HG02759 (cell line): ENCODE data around the gene CRIM1.

Experiments
- ATAC-seq: cut with Tn5 transposase; IDR thresholded peaks from one replicate; pipeline ENCODE4 v1.9.1; 2021; ENCODE audit warnings: mild to moderate bottlenecking, moderate library complexity; ENCODE audit not compliant: unreplicated experiment

The CRIM1 gene

DNA sequence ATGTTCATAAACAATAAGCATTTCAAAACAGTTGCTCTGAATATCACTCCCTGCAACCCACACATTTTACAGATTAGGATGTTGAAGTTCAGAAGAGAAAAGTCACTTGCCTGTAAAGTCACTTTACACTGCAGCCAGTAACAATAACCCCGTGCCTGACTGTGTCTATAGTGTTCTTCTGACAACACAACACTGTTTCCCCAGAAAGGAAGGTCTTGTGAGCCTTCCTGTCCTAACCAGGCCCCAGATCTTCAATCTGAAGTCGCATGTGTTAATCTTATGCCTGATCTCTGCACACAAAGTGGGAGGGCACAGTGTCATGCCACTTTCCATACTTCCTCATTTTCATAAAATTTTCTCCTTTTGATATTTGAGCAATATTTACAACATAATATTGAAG is 122.2 kb downstream of the CRIM1 start:
- no peak for ATAC-seq

DNA sequence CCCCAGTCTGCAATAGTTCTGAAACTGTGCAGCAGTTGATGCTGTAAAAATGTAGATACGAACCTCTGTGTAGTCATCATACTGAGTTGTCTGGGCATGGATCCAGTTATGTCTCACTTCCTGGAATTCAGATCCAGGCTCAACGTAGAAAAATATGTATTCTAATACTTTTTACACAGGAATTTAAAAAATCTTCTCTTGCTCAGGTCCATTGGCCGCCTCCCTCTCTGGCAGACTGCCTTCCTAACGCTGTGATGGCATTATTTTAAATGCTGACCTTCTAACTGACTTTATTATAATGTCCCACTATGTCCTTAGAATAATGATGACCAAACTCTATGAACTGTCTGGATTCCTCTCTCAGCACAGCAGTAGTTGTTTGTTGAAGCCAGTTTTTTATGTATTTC is 122.8 kb downstream of the CRIM1 start:
- ATAC-seq: no peak

DNA sequence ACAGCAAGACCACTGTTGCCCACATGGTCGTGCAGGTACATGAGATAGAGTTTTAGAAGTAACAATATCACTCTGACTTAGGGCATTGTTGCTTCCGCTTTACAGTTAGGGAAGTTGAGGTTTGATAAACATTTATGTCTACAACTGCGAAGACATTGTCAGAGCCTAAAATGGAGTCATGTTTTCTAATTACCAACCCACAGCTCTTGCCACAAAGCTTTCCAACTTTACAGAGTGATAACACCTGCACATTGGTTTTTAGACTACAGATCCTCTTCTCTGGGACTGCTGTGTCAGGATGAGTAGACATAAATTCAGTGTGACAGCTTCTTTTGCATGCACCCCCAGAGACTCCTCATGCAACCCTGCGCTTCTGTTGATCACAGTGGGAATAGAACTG is 123.4 kb downstream of the CRIM1 start:
- no peak for ATAC-seq

DNA sequence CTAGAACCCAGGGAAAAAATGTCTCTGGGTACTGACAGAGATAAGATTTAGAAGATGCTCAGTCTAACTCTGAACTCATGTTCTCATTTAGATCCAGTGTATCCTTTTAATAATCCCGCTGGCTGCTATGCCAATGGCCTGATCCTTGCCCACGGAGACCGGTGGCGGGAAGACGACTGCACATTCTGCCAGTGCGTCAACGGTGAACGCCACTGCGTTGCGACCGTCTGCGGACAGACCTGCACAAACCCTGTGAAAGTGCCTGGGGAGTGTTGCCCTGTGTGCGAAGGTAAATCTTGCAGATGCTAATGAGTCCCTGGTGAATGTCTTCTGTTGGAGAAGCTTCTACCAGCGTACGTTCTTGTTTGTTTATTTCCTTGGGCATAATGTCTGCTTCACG is 123.8 kb downstream of the CRIM1 start:
- no peak for ATAC-seq

DNA sequence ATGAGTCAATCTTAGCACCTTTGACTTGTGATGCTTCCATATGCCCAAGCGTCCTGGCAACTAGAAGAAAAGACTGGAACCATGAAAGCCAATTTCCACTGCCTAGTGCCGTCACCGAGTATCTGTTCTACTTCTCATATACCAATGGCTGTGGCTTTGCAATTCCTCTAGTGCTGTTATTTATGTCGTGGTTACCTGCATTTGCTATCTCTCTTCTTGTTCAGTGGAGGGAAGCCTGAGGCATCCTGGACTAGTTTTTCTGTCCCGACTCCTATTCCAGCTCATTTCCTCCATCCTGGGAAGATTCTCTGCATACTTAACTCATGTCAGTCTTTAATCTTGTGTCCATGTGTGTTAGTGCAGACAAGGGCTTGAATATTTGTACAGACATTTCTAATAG is 124.5 kb downstream of the CRIM1 start:
- no peak for ATAC-seq

DNA sequence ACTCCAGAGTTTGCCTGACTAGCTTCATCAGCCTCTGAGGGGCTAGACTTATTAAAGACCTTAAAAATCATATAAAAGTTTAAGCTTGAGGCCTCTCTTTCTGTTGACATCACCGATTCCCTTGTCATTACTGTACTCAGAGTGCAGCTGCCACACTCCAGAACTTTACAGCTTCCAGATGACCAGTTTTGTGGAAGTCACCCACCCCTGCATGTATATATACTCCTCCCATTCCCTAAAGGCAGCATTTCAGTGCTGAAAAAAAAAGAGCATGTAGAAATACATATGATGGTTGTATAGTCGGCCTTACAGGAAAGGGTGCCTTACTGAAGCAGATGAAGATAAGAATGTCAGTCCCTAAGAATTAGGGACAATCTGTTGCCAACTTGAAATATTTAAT is 125.1 kb downstream of the CRIM1 start:
- ATAC-seq: no peak

DNA sequence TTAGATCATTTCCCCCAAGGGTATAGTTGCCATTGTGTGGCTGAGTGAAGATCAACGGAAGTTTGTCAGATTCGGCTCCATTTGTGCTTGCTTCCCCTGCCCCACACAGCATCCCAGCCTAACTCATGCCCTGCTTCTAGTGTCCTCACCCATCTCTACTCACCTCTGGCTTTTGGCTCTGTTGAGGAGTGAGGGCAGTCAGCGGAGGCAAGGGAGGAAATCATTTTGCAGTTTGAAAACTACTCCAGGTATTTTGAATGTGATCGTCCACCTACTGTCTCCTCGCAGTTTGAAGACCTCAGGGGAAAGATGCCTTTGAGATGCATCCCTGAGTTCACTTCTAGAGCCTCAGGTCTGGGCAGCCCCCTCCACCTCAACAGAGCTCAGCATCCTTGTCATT is 126.1 kb downstream of the CRIM1 start:
- no peak for ATAC-seq

DNA sequence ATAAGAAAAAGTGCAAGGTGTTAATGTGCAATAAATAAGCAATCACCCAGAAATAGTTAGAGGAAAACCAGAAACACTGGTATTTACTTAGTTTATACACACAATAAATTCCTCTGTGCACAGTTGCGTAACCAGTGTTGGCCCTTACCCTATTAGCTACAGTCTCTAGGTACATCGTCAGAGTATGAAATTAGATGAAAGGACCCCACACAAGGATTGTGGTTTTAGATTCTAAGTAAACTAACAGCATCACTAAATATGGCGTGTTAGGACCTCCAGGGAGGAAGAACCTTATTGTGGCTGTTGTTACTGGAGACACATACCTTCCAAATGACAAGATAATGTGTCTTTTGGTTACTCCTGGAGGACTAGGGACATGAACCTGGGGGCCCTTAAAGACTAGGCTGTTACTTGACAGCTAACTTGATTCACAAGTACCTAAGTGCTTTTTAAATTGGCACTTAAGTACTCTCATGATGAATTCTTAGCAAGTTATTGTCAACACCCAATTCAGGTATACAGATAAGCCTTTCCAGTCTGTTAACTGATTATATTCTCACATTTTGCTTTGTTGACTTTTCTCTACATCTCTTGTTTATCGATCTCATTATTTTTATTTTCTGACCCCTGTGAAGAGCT is 127.1 kb downstream of the CRIM1 start:
- ATAC-seq: no peak

DNA sequence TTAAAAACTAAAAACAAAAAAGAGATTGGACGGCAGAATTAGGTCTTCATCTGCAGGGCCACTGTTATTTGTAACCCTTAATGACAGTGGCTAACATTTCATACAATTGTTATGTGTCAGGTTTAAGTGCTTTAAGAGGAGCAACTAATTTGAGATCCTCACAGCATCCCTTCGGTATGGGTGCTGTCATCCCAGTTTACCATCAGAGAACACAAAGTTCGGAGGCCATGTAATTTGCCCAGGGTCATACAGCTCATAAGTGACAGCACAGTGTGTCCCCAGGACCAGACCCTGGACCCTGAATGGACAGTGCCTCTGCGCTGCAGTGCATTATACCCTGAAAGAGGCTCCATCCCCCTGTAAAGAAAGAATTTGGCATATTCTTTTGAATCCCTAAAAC is 127.7 kb downstream of the CRIM1 start:
- no peak for ATAC-seq

DNA sequence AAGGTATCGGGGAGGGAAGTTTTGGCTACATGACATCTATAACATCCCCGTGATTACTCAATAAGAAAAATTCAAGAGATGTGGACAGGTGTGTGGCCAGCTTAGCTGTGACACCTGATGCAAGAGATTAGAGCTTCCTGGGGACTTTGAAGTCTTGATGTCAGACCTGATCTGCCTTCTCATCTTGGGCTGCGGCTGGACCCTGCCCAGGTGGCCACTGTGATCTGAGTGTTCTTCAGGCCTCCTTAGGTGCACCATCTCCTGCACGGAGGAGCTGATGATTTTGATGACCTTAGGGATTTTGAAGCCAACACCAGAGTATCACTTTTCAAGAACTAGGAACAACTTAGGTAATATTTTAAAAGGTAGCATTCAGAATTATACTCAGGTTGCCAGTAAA is 128.9 kb downstream of the CRIM1 start:
- no peak for ATAC-seq

DNA sequence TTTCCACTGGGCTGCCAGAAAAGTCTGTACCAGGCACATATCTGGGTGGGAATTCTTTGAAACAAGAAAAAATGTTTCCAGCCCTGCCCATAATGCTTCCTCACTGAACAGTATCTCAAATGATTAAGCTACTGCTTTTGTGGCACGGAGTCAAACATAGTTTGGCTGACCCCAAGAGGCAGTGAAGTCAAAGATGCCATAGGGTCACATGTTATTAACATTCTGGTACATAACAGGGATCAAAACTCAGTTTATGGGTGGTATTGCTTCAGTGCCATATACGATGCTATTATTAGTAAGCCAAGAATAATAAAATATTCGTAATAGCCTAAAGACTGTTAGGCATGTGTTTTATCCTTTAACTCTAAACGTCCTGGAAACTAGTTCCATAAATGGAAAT is 129.9 kb downstream of the CRIM1 start:
- ATAC-seq: no peak

DNA sequence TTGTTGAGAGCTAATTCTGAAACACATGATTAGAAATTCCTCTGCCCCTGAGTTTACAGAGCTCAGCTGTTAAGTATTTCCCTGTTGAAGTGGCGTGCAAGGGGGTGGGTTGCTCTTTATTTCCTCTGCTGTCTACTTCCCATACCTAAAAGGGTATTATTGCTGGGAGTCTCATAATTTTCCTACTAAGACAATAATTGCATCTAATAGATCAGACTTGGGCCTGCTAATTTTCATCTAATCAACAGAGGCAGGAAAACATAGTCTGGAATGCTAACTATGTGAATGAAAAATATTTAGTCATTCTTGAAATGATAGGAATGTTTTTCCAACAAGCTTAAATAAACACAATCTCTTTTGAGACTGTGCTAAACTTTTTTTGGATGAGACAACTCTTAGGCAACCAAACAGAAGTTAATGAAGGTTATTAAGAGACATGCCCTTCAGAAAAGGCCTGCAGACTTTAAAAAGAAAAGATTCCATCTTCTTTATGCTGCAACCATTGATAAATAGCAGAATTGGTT is 131.0 kb downstream of the CRIM1 start:
- ATAC-seq: no peak

DNA sequence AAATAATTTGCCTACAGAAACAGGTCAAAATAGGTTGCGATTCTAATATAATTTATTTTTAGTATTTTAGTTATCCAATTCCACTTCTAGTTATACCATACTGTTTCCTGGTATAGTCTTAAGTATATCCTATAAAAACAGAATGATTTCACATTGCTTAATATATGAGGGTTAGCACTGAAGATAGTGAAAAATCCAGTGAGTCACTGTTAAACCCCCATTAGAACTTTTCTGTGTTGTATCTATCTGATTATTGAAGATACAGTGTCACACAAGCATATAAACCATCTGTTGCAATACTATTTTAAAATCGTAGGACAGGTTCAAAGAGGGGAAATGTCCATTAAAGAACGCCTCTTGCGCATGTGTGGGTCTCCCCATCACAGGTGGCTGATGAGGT is 132.4 kb downstream of the CRIM1 start:
- ATAC-seq: no peak

DNA sequence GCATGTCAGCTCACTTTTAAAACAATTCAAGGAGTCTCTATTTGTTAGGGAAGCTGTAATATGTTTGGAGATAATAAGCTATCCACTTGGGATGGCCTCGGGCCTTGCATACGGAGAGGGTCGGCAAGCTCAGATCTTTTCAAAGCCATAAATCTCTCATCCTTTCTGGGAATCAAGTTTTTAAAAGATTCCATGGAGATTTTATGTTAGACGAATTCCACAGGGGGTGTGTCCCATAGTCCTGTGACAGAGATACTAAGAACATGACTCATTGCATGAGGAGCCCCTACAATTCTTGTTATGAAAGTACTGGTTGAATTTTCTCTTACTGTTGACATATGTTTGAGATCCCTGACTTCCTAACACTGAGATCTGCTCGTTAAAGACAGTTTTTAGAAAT is 133.7 kb downstream of the CRIM1 start:
- ATAC-seq: no peak

DNA sequence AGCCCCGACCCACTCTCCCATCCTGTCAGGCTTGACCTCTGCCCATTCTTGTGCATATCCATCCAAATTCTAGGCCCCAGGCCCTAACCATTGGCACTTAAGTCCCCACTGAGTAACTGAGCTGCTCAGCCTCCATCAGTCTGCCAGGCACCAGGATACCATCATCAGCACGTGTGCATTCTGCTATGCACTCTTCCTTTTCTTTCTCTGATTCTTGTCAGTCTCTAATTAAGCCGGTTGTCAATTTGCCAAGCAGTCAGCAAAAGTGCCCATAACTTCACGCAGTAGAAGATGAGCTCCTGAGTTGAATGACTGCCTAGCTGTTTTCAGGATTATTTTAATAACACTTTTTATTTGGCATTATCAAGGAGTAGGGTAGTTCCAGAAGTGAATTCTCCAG is 135.2 kb downstream of the CRIM1 start:
- ATAC-seq: no peak

DNA sequence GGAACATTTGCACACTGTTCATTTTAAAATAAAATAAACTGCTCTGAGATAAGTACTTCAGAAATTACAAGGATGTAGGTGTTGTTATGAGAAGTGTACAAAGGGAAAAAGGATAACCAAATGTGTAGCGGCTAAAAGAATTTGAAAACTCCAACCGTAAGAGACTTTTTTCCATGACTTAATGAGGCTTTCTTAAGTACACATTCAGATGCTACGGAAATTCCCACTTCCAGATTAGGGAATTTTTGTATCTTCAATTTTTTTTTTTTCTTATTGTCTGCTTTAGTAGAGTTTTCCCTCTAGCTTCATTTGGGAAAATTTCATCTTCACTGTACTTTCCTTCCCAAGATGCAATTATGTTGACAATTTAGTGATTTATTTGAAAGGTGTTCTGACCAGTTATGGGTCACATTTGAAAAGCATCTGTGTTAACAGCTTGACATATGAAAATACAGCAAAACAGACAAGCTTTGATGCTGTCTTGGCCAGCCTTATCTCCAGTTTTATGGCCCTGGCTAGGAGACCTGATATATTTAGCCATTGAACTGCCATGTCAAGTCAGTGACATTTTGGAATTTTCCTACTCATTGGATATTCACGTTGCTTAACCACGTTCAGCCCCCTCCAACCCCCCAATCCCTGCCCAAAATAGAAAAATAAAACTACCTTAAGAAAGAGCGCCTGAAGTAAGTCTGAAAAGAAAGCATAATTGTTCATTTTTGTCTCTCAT is 136.8 kb downstream of the CRIM1 start:
- ATAC-seq: no peak

DNA sequence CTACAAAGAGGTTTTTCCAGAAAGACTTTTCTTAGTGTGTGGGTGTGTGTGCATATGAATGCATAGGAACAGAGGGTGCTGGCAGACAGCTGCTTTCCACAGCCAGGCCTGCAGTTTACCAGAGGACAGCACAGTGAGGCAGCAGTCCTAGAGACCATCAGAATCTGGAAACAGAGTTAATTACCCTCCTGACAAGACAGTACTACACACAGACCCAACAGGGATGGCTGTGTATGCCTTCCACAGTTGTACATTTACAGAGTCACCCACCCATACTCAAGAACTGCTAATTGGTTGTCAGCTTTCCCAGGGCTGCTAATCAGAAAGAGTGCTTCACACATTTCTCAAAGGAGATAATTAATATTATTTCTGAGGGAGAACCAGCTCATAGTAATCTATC is 137.7 kb downstream of the CRIM1 start:
- ATAC-seq: no peak

DNA sequence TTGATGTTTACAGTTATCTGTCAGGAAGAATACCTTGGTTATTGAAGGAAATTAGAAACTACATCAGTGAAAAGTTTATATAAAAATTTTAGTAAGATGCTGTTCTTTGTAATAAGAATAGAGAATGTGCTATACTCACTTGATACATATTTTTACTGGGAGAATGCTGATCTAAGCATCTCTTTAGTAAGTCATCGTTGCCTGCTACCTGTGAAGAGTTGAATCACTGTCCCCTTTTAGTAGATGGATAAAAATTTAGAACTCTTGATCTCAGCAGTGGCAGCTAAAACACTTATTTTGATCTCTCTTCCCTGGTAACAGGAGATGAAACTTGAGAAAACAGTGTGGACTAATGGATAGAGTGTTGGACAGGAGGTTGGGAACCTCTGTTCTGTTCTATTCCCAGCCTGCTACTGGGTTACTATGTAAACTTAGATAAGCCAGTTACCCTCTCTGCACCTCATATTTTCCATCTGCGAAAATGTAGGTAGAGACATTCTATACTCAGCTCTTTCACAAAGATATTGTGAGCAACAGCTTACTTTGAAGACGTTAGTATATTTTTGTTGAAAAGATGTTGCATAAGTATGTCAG is 142.1 kb downstream of the CRIM1 start:
- no peak for ATAC-seq

DNA sequence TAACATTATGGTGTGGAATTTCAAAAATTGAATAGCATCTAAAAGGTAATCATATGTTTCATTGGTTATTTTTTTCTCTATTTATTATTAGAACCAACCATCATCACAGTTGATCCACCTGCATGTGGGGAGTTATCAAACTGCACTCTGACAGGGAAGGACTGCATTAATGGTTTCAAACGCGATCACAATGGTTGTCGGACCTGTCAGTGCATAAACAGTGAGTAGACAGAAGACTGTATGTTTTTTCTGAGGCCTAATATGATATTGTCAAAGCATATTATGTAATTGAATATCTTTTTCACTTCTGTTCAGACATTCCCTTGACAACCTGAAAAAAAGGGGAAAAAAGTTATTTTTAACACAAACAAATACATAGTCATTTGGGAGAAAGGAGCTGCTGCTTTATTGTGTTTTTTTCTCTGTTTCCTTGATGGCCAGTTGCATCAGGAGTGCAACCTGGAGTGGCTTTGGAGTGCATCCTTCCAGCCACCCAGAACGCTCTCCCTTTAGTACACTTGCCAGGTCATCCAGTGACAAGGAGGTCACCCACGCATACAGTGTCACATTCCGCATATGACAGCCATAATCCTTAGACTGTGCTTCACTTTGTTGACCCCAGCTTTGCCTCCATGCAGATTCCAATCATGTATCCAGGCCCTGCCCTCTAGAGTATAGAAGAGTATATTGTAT is 143.7 kb downstream of the CRIM1 start:
- no peak for ATAC-seq

DNA sequence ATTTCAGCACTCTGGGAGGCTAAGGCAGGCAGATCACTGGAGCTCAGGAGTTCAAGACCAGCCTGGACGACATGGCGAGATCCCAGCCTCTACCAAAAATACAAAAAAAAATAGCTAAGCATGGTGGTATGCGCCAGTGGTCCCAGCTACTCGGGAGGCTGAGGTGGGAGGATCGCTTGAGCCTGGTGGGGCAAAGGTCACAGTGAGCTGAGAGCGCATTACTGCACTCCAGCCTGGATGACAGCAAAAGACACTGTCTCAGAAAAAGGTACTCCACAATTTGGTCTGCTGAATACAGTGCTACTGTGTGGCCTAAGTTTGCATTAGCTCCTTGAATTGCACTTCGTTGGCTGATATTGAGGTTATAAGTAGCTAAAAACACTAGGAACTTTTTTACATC is 144.5 kb downstream of the CRIM1 start:
- no peak for ATAC-seq

DNA sequence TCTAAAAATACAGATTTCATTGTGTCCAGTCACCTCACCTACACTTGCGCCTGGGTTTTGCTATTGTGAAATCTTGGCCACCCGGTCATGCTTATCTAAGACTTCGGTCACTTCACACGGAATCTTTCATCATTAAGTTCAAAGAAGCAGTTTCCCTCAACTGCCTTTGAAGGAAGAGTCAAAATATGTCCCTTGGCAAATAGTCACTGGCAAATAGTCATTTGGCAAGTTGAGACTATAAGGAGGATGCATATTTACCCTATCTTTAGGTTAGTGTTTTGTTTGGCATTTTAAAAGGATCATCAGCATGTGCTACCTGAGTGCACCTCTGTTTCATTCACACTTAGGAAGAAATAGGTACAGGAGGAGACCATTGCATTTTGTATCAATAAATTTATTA is 146.5 kb downstream of the CRIM1 start:
- ATAC-seq: no peak

DNA sequence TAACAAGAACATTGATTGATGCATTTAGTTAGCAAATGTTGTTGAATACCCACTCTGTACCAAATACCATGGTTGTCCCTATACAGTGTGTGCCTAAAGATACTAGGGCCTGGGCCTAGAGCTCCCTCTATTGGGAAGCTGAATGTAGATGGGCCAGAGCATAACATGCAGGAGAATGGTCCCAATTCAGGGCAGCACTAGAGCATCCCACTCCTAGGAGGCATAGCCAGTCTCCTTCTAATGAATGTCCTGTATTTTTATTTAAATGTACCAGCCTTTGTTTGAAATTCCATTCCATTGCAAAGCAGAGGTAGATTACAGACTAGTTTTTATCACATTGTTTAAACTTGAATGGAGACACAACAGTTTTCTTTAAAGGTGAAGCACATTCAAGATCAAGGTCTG is 151.8 kb downstream of the CRIM1 start:
- peak; percentile 97 for ATAC-seq
